GM23338 (cell line): Measurements from ENCODE around the gene SHFL. TPM values are rescaled to one million over a fixed set of nuclear protein-coding genes. Genes with fewer than 3 reads are reported as not detected.

ENCODE experiments used
- ATAC-seq: fragments of 200-7000 bp; cut with Tn5 transposase; 3 replicates; pipeline ENCODE4 v1.9.1; 2020
- DNase-seq: peaks from one replicate; pipeline ENCODE4 v3.0.0-alpha.2; 2015; ENCODE audit warnings: low spot score
- H2AFZ ChIP-seq: fragments of 200-600 bp; sonication (generic); 2 replicates; pipeline ENCODE4 v1.8.0; 2016; ENCODE audit warnings: antibody characterized with exemption, mild to moderate bottlenecking, moderate library complexity
- H3F3A ChIP-seq: fragments of 200-600 bp; sonication (generic); replicated peaks from 2 replicates; pipeline ENCODE4 v1.8.0; 2017; ENCODE audit warnings: antibody characterized with exemption, mixed run types, low read depth
- H3K27ac ChIP-seq: fragments of 200-600 bp; sonication (generic); 2 replicates; pipeline ENCODE4 v1.6.1; 2016; ENCODE audit warnings: low read depth
- H3K27me3 ChIP-seq: fragments of 200-600 bp; sonication (generic); 2 replicates; pipeline ENCODE4 v1.8.0; 2016; ENCODE audit warnings: mild to moderate bottlenecking, mixed run types, moderate library complexity; ENCODE audit not compliant: insufficient read depth
- H3K36me3 ChIP-seq: fragments of 200-600 bp; sonication (generic); 2 replicates; pipeline ENCODE4 v1.8.0; 2016; ENCODE audit warnings: mild to moderate bottlenecking; ENCODE audit not compliant: insufficient read depth
- H3K4me1 ChIP-seq: fragments of 200-600 bp; sonication (generic); 2 replicates; pipeline ENCODE4 v1.8.0; 2016; ENCODE audit warnings: mild to moderate bottlenecking, moderate library complexity; ENCODE audit not compliant: insufficient read depth
- H3K4me2 ChIP-seq: fragments of 200-600 bp; sonication (generic); 2 replicates; pipeline ENCODE4 v1.7.1; 2017; ENCODE audit warnings: mixed run types
- H3K4me3 ChIP-seq: fragments of 200-600 bp; sonication (generic); 2 replicates; pipeline ENCODE4 v1.6.1; 2016; ENCODE audit warnings: mixed run types
- H3K79me2 ChIP-seq: fragments of 200-600 bp; sonication (generic); replicated peaks from 2 replicates; pipeline ENCODE4 v1.8.0; 2017; ENCODE audit warnings: mild to moderate bottlenecking; ENCODE audit not compliant: insufficient read depth
- H3K9me2 ChIP-seq: fragments of 200-600 bp; sonication (generic); 2 replicates; pipeline ENCODE4 v1.8.0; 2017; ENCODE audit not compliant: insufficient read depth
- H4K20me1 ChIP-seq: fragments of 200-600 bp; sonication (generic); replicated peaks from 2 replicates; pipeline ENCODE4 v1.8.0; 2017; ENCODE audit warnings: mild to moderate bottlenecking; ENCODE audit not compliant: insufficient read depth
- H3K27ac Mint-ChIP-seq: 2 replicates; pipeline ENCODE4 v1.8.0; 2020; ENCODE audit warnings: inconsistent platforms, mild to moderate bottlenecking, moderate library complexity, mixed read lengths
- H3K27me3 Mint-ChIP-seq: 3 replicates; pipeline ENCODE4 v1.8.0; 2022; ENCODE audit warnings: low read depth, mild to moderate bottlenecking, moderate library complexity, mixed read lengths, inconsistent platforms; ENCODE audit not compliant: insufficient read depth, poor library complexity
- H3K36me3 Mint-ChIP-seq: 3 replicates; pipeline ENCODE4 v1.8.0; 2021; ENCODE audit warnings: low read depth, mild to moderate bottlenecking, inconsistent platforms, moderate library complexity, mixed read lengths
- H3K4me1 Mint-ChIP-seq: 3 replicates; pipeline ENCODE4 v1.8.0; 2020; ENCODE audit warnings: mild to moderate bottlenecking, inconsistent platforms, mixed read lengths
- H3K4me3 Mint-ChIP-seq: 3 replicates; pipeline ENCODE4 v1.8.0; 2021; ENCODE audit warnings: moderate library complexity, mild to moderate bottlenecking, inconsistent platforms, mixed read lengths
- H3K9me3 Mint-ChIP-seq: 3 replicates; pipeline ENCODE4 v1.8.0; 2020; ENCODE audit warnings: moderate library complexity, mild to moderate bottlenecking, inconsistent platforms, mixed read lengths
- CTCF ChIP-seq, 2 experiments: fragments of 200-600 bp in 1 of 2; sonication (generic) in 1 of 2; conservative IDR thresholded peaks; 2 replicates each; pipeline versions ENCODE4 v1.5.1 to v1.6.1; 2016 to 2017; ENCODE audit warnings: antibody characterized with exemption in 2 of 2, low read depth in 2 of 2, mild to moderate bottlenecking in 2 of 2, moderate library complexity in 1 of 2
- ETS1 ChIP-seq: IDR thresholded peaks from 2 replicates; pipeline ENCODE4 v1.6.1; 2016; ENCODE audit warnings: antibody characterized with exemption
- EZH2 ChIP-seq: fragments of 200-600 bp; sonication (generic); IDR thresholded peaks from one replicate; pipeline ENCODE4 v1.8.0; 2017; ENCODE audit warnings: antibody characterized with exemption, mild to moderate bottlenecking, low read depth; ENCODE audit not compliant: unreplicated experiment
- EZH2phosphoT487 ChIP-seq: fragments of 200-600 bp; sonication (generic); IDR thresholded peaks from one replicate; pipeline ENCODE4 v1.8.1; 2018; ENCODE audit warnings: antibody characterized with exemption; ENCODE audit not compliant: unreplicated experiment
- JUNB ChIP-seq: IDR thresholded peaks from one replicate; pipeline ENCODE4 v1.6.1; 2016; ENCODE audit warnings: antibody characterized with exemption; ENCODE audit not compliant: unreplicated experiment
- POLR2AphosphoS5 ChIP-seq: IDR thresholded peaks from 2 replicates; pipeline ENCODE4 v1.6.1; 2016; ENCODE audit warnings: antibody characterized with exemption, low read depth
- REST ChIP-seq: IDR thresholded peaks from one replicate; pipeline ENCODE4 v1.6.1; 2018; ENCODE audit warnings: antibody characterized with exemption; ENCODE audit not compliant: unreplicated experiment
- ZNF114 ChIP-seq: fragments of 250-450 bp; sonication (Bioruptor Pico); IDR thresholded peaks from 2 replicates; pipeline ENCODE4 v1.5.0; 2020; ENCODE audit warnings: mild to moderate bottlenecking, moderate library complexity
- ZNF331 ChIP-seq: fragments of 250-450 bp; sonication (Bioruptor Pico); IDR thresholded peaks from 2 replicates; pipeline ENCODE4 v1.5.0; 2020; ENCODE audit warnings: low read depth, mild to moderate bottlenecking, moderate library complexity
- ZNF462 ChIP-seq: fragments of 250-450 bp; sonication (Bioruptor Pico); IDR thresholded peaks from 2 replicates; pipeline ENCODE4 v1.5.0; 2020; ENCODE audit warnings: mild to moderate bottlenecking, moderate library complexity
- polyA plus RNA-seq: library from polyadenylated mRNA; unstranded; fragments of >200 nt; fragmentation: Nextera tagmentation; extraction: Ambion mirVana; gene quantifications from 2 replicates; pipeline ENCODE4 v1.2.1, GENCODE V29; 2016
- total RNA-seq: library from RNA; depleted of rRNA; stranded (reverse); fragments of >200 nt; shearing (Covaris generic); gene quantifications from 2 replicates; pipeline ENCODE4 v1.2.3, GENCODE V29; 2014

SHFL gene
- total and polyA plus RNA-seq, 2 experiments from 2014 or later: 31.7 to 32.1 TPM

GRCh38 chr19:10133596-10133995, 47.5 kb downstream of the SHFL start (continued):
- no peak for TF ChIP-seq CTCF (conservative IDR thresholded peaks at IDR 0.05; ENCODE audit: low read depth in 2 of 2)

- Histone ChIP-seq H3K36me3 (peaks cover 21% of the 10 kb centered on the region), H3K79me2 (no peaks in the 10 kb centered on the region), H2AFZ (no peak overlapping the region), H3K4me3 (no peak overlapping the region), H3K27ac (no peak overlapping the region), H3K4me1 (no peaks in the 10 kb centered on the region), H3F3A (0 out of 2 replicates have a peak, but pooled peaks cover 7% of the 10 kb centered on the region), H3K4me2 (no peak overlapping the region), H4K20me1 (peaks cover 3% of the 10 kb centered on the region; the same call in 1 of the 2 replicates), H3K9me2 (no peaks in the 10 kb centered on the region), H3K27me3 (no peaks in the 10 kb centered on the region)
- no peaks in the 10 kb centered on the region for H3K4me1 Mint-ChIP-seq
- H3K9me3 Mint-ChIP-seq: no peaks in the 10 kb centered on the region
- ATAC-seq (no peak), DNase-seq (no peak)
- no peak overlapping the region for H3K4me3 Mint-ChIP-seq
- TF ChIP-seq CTCF (conservative IDR thresholded peaks at IDR 0.05; ENCODE audit: low read depth in 2 of 2) (no peak), REST (no peak), JUNB (no peak), EZH2phosphoT487 (no peak), ZNF331 (no peak), ZNF114 (no peak), POLR2AphosphoS5 (no peak), ZNF462 (CRISPR knock-in tag) (no peak), ETS1 (no peak), EZH2 (no peak)
- H3K27me3 Mint-ChIP-seq: peaks cover 9% of the 10 kb centered on the region
- peaks cover 61% of the 10 kb centered on the region for H3K36me3 Mint-ChIP-seq
- H3K27ac Mint-ChIP-seq: no peak overlapping the region
Observed at GRCh38 chr19:10134040-10134439, 47.9 kb downstream of the SHFL start.
